ENCODE measurements around the gene SHFL. TPM values are rescaled to one million over a fixed set of nuclear protein-coding genes. Genes with fewer than 3 reads are reported as not detected.

SHFL gene
- total RNA-seq, 4 donors from 2014 or later, result 8.6 to 36.7 (median 25.6) TPM

DNA sequence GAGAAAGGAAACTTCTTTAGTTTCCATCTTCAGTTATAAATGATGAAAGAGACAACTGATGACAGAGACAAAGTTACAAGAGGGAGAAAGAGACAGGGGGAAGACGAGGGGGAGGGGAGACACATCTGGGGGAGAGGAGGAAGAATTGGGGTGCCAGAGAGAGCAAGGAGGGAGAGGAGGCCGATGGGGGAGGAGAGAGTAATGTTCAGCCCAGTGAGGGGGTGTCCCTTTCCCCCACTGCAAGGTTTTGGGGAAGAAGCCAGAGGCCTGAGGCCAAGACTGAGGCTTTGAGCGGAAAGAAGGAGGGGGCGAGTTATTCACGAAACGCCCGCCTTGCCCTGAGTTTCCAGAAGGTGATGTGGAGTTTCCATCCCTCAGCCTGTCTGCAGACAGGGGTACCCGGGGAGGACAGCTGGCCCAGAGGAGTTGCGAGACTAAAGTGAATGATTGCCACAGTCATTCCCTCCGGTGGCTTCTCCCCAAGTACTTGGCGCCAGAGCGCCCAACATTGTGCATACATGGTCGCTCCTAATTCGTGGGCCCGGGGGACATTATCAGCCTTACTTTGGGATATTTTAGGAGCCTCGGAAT is 19.5 kb downstream of the SHFL start:
- TF ChIP-seq, protein P1, sequence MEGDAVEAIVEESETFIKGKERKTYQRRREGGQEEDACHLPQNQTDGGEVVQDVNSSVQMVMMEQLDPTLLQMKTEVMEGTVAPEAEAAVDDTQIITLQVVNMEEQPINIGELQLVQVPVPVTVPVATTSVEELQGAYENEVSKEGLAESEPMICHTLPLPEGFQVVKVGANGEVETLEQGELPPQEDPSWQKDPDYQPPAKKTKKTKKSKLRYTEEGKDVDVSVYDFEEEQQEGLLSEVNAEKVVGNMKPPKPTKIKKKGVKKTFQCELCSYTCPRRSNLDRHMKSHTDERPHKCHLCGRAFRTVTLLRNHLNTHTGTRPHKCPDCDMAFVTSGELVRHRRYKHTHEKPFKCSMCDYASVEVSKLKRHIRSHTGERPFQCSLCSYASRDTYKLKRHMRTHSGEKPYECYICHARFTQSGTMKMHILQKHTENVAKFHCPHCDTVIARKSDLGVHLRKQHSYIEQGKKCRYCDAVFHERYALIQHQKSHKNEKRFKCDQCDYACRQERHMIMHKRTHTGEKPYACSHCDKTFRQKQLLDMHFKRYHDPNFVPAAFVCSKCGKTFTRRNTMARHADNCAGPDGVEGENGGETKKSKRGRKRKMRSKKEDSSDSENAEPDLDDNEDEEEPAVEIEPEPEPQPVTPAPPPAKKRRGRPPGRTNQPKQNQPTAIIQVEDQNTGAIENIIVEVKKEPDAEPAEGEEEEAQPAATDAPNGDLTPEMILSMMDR (IDR thresholded peaks at IDR 0.05; ENCODE audit: low read depth), result no peak

DNA sequence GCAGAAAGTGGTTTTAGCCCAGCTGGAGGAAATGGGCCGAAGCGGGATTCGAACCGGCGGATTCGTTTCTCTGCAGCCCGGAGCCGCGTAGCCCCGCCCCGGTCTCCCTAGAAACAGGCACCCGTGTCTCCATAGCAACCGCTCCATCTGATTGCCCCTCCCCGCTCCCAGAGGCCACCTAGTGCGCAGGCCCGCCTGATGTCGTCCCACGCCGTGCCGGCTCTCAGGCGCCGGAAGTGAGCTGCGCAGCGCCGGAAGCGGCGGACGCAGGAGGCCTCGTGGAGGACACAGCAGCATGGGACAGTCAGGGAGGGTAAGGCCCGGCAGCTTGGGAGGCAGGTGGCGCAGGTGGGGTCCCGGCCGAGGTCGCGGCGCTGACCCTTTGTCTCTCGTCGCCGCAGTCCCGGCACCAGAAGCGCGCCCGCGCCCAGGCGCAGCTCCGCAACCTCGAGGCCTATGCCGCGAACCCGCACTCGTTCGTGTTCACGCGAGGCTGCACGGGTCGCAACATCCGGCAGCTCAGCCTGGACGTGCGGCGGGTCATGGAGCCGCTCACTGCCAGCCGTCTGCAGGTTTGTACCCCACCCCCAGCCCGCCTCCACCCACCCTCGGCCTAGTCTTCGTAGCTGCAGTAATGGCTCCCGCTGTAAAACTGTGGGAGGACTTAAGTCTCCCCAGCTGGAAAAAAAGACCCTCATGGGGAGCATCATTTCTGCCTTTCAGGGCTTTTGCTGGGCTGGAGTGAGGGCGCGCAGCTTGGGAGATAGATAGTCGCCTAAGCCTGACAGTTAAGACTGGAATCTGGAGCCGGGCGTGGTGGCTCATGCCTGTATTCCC is 20.2 kb downstream of the SHFL start, which contains the start of gene PPAN:
PPAN (plus strand) TSS at position 263 of the 837 bp plus-strand sequence; CDS start at position 296, 33 bp downstream.
- TF ChIP-seq, protein P1 (IDR thresholded peaks at IDR 0.05; ENCODE audit: low read depth), result no peak

DNA sequence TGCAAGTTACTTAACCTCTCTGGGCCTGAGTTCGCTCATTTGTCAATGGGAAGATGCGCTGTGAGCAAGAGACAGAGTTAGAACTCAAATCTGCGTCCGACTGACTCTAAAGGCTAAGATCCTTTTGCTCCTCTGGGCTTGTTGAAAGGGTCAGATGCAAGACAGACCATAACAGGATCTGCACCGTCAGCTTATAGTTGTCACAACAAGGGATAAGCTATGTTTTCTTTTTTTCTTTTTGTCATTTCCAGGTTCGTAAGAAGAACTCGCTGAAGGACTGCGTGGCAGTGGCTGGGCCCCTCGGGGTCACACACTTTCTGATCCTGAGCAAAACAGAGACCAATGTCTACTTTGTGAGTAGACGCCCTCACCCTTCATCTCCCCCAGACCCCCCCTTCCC is 21.1 kb downstream of the SHFL start:
- TF ChIP-seq, protein P1 (IDR thresholded peaks at IDR 0.05; ENCODE audit: low read depth), result no peak

DNA sequence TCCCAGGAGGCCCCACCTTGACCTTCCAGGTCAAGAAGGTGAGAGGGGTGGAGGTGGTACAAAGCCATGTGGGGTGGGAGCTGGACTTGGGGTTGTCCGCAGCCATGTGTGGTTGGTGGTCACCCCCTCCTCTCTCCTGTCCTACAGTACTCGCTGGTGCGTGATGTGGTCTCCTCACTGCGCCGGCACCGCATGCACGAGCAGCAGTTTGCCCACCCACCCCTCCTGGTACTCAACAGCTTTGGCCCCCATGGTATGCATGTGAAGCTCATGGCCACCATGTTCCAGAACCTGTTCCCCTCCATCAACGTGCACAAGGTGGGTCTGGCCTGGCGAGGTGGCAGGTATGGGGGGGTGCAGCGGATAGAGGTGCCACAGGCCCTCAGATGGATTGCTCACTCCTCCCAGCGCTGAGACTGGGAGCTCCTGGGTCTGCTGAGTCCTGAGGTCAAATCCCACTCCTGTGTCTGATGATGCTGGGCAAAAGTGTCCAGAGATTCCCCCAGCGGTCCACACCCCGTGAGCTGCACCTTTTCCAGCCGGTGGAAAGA is 21.8 kb downstream of the SHFL start:
- TF ChIP-seq, protein P1 (IDR thresholded peaks at IDR 0.05; ENCODE audit: low read depth), result no peak

DNA sequence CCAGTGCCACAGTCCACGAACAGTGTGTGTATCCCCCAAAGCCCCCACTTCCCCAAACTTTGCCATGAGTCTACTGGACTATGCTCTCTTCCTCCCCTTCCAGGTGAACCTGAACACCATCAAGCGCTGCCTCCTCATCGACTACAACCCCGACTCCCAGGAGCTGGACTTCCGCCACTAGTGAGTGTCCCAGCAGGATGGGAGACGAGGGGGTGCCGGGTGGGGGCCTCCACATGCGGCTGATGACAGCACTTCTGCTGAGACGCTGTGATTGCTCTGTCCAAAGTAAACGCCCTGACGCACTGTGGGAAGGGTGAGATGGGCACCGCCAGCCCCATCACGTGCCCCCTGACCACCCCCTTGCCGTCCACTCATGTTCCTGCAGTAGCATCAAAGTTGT is 23.4 kb downstream of the SHFL start:
- TF ChIP-seq, protein P1 (IDR thresholded peaks at IDR 0.05; ENCODE audit: low read depth), result no peak

DNA sequence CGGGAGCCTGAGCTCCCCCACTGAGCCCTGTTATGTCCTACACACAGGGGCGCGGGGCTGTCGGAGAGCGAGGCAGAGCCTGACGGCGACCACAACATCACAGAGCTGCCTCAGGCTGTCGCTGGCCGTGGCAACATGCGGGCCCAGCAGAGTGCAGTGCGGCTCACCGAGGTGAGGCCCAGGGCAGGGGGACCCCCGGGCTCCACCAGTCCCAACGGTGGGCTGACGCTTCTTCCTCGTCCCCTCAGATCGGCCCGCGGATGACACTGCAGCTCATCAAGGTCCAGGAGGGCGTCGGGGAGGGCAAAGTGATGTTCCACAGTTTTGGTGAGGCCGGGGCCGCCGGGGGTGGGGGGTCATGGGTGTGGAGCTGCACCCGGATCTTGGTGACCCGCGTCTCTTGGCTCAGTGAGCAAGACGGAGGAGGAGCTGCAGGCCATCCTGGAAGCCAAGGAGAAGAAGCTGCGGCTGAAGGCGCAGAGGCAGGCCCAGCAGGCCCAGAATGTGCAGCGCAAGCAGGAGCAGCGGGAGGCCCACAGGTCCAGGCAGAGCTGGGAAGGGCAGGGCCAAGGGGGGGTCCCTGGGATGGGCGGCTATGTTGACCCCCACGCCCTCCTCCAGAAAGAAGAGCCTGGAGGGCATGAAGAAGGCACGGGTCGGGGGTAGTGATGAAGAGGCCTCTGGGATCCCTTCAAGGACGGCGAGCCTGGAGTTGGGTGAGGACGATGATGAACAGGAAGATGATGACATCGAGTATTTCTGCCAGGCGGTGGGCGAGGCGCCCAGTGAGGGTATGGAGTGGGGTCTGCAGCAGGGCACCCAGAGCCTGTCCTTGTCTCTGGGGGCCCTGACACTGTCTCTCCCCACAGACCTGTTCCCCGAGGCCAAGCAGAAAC is 24.2 kb downstream of the SHFL start:
- TF ChIP-seq, protein P1 (IDR thresholded peaks at IDR 0.05; ENCODE audit: low read depth), result no peak

Measured in subcutaneous adipose tissue (tissue), 4 donors.